ENCODE measurements around the gene TTC22. TPM values are rescaled to one million over a fixed set of nuclear protein-coding genes. Genes with fewer than 3 reads are reported as not detected.

TTC22 gene
- total and polyA plus RNA-seq, 2 of the 4 experiments (the other 2 are of a cell fraction) = not detected

DNA sequence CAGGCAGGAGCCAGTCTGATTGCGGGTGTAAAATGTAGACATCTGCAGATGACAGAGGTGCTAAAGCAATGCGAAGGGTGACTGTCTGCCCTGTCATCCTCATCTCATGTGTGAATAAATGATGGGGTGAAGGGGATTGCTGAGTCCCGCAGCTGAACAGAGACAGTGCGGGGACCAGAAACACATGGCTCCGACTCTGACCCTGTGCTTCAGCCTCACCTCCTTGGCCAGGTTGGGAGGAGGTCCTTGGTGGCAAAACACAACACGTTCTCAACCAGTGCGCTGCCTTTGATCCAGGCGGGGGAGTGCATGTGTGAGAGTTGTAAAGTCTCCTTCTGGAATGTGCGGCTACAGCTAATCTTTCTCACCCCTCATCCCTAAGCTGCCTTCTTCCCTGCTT is 32.0 kb upstream of the TTC22 start:
- in situ Hi-C loops (cut with MboI; ENCODE audit: low sequenced_read_pairs) = no loop called here
- ChIA-PET POLR2A (ENCODE audit: unreplicated experiment) (no interaction called here), CTCF (interaction anchor here (0.6 kb wide), 1 partner anchor 37 kb away, joined by 6 read pairs; no protein-coding TSS in a partner anchor)
- H2AK5ac ChIP-seq (ENCODE audit: low read depth, low read length) = no peak overlapping the region
- WGBS, 2 experiments (ENCODE audit: extremely low coverage in 2 of 2, insufficient read length in 1 of 2) = 70% methylated on average over 2 of the region's 9 CpGs; no CpG with 5 or more reads in 1 of the 2 experiments
- TF ChIP-seq, protein P1, sequence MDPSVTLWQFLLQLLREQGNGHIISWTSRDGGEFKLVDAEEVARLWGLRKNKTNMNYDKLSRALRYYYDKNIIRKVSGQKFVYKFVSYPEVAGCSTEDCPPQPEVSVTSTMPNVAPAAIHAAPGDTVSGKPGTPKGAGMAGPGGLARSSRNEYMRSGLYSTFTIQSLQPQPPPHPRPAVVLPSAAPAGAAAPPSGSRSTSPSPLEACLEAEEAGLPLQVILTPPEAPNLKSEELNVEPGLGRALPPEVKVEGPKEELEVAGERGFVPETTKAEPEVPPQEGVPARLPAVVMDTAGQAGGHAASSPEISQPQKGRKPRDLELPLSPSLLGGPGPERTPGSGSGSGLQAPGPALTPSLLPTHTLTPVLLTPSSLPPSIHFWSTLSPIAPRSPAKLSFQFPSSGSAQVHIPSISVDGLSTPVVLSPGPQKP (IDR thresholded peaks at IDR 0.05; ENCODE audit: borderline replicate concordance, low read depth, low read length) = no peak
- no peak for TF ChIP-seq NFE2L2 (IDR thresholded peaks at IDR 0.05; ENCODE audit: low read depth, low read length)
- TF ChIP-seq, protein P2, sequence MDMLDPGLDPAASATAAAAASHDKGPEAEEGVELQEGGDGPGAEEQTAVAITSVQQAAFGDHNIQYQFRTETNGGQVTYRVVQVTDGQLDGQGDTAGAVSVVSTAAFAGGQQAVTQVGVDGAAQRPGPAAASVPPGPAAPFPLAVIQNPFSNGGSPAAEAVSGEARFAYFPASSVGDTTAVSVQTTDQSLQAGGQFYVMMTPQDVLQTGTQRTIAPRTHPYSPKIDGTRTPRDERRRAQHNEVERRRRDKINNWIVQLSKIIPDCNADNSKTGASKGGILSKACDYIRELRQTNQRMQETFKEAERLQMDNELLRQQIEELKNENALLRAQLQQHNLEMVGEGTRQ (IDR thresholded peaks at IDR 0.05; ENCODE audit: low read depth, low read length) = no peak
- no peak for TF ChIP-seq CHD1 (IDR thresholded peaks at IDR 0.05; ENCODE audit: low read depth, low read length)
- TF ChIP-seq MAFK (IDR thresholded peaks at IDR 0.05; ENCODE audit: low read depth, low read length) = no peak
- TF ChIP-seq, protein P3, sequence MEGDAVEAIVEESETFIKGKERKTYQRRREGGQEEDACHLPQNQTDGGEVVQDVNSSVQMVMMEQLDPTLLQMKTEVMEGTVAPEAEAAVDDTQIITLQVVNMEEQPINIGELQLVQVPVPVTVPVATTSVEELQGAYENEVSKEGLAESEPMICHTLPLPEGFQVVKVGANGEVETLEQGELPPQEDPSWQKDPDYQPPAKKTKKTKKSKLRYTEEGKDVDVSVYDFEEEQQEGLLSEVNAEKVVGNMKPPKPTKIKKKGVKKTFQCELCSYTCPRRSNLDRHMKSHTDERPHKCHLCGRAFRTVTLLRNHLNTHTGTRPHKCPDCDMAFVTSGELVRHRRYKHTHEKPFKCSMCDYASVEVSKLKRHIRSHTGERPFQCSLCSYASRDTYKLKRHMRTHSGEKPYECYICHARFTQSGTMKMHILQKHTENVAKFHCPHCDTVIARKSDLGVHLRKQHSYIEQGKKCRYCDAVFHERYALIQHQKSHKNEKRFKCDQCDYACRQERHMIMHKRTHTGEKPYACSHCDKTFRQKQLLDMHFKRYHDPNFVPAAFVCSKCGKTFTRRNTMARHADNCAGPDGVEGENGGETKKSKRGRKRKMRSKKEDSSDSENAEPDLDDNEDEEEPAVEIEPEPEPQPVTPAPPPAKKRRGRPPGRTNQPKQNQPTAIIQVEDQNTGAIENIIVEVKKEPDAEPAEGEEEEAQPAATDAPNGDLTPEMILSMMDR (conservative IDR thresholded peaks at IDR 0.05; ENCODE audit: low read depth, low read length) = no peak
- no peak for TF ChIP-seq RAD21 (IDR thresholded peaks at IDR 0.05; ENCODE audit: low read length)
- TF ChIP-seq RCOR1 (IDR thresholded peaks at IDR 0.05; ENCODE audit: insufficient replicate concordance, low read length) = no peak
- no peak for TF ChIP-seq MAZ (IDR thresholded peaks at IDR 0.05; ENCODE audit: borderline replicate concordance, low read depth, low read length)
- TF ChIP-seq FOS (IDR thresholded peaks at IDR 0.05; ENCODE audit: low read depth, low read length) = no peak
- no peak for TF ChIP-seq RFX5 (IDR thresholded peaks at IDR 0.05; ENCODE audit: low read depth, low read length)
- no peak for TF ChIP-seq BHLHE40 (IDR thresholded peaks at IDR 0.05; ENCODE audit: low read depth, low read length)
- TF ChIP-seq POLR2A (IDR thresholded peaks at IDR 0.05; ENCODE audit: low read depth, low read length) = no peak
- no peak for TF ChIP-seq SMC3 (IDR thresholded peaks at IDR 0.05; ENCODE audit: low read depth, low read length)
- no peak for TF ChIP-seq CEBPB (IDR thresholded peaks at IDR 0.05; ENCODE audit: low read depth, low read length)
- H4K5ac ChIP-seq (ENCODE audit: low read depth, low read length) = no peak overlapping the region
- H3K9me3 ChIP-seq (ENCODE audit: control insufficient read depth, insufficient read depth, low read length) = peaks cover 12% of the 10 kb centered on the region
- no peak overlapping the region for H2AFZ ChIP-seq (replicated peaks; ENCODE audit: low read length, poor library complexity)
- no peak overlapping the region for H3K14ac ChIP-seq (replicated peaks; ENCODE audit: low read depth, low read length)
- no peak overlapping the region for H3K18ac ChIP-seq (ENCODE audit: low read depth, low read length)
- no peaks in the 10 kb centered on the region for H3K79me1 ChIP-seq (ENCODE audit: low read depth in 1 of 2, low read length in 2 of 2)
- no peak overlapping the region for H3K27ac ChIP-seq (ENCODE audit: insufficient read depth, low read length)
- H4K8ac ChIP-seq (ENCODE audit: low read depth in 2 of 2, low read length in 2 of 2) = no peak overlapping the region
- H3K36me3 ChIP-seq (ENCODE audit: control insufficient read depth, insufficient read depth, low read length) = no peaks in the 10 kb centered on the region
- no peak overlapping the region for H2BK20ac ChIP-seq (ENCODE audit: low read depth, low read length)
- no TSS peak for BruUV-seq (replicated peaks)
- H2BK15ac ChIP-seq (ENCODE audit: low read depth, low read length) = no peak overlapping the region
- no peak overlapping the region for H2BK120ac ChIP-seq (ENCODE audit: low read depth, low read length)
- no peak overlapping the region for H2AK9ac ChIP-seq (replicated peaks; ENCODE audit: low read depth, low read length, poor library complexity)
- no peak overlapping the region for H3K56ac ChIP-seq (ENCODE audit: extremely low read depth, insufficient read depth, low read length)
- no peak overlapping the region for H3K4me2 ChIP-seq (ENCODE audit: low read depth, low read length)
- H3K27me3 ChIP-seq (ENCODE audit: control insufficient read depth, insufficient read depth, low read length) = peaks cover 41% of the 10 kb centered on the region
- H3K4ac ChIP-seq (ENCODE audit: low read depth, low read length) = no peak overlapping the region
- H2BK5ac ChIP-seq (ENCODE audit: low read depth, low read length, poor library complexity, severe bottlenecking) = no peak overlapping the region
- no peak overlapping the region for H4K91ac ChIP-seq (ENCODE audit: insufficient read depth, low read depth, low read length)
- H3K9ac ChIP-seq (ENCODE audit: low read depth, low read length) = no peak overlapping the region
- H3K9me1 ChIP-seq (ENCODE audit: insufficient read depth, low read length) = no peaks in the 10 kb centered on the region
- DNase-seq (no peak), ATAC-seq (ENCODE audit: low read depth) (no peak)
- H3K4me3 ChIP-seq (ENCODE audit: insufficient read depth, low read depth, low read length) = no peak overlapping the region
- H4K20me1 ChIP-seq (ENCODE audit: insufficient read depth, low read length) = no peaks in the 10 kb centered on the region
- dilution Hi-C loops (cut with HindIII; ENCODE audit: low sequenced_read_pairs, unreplicated experiment) = no loop called here
- H3K23ac ChIP-seq (ENCODE audit: low read depth, low read length) = no peak overlapping the region
- intact Hi-C loops (cut with micrococcal nuclease) = no loop called here
- H3K4me1 ChIP-seq (ENCODE audit: control insufficient read depth, insufficient read depth, low read length) = no peaks in the 10 kb centered on the region

All from IMR-90 (cell line).